NK-92 (cell line): ENCODE data around the gene MREG.

Source experiments
- DNase-seq: peaks from one replicate; lab custom pipeline; 2025; ENCODE audit not compliant: unreplicated experiment; lab: John Stamatoyannopoulos, UW

Gene MREG

DNA sequence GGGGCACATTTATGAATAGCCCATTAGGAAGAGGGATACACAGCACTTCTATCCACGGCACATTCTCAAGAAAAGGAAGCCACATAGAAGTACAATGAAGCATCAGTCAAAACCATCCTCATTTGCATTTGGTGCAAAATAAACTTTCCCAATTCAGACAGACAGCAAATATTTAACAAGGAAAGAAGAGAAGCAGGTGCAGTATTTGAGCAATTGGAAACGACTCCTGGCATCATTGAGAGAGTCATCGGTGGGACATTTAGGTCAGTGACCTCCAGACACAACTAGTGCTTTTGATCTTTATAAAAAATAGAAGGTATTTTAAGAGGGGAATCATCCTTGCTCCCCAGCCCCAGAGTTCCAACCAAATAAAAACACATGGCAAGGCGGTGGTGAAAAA, 118.0 kb downstream of the MREG start:
- no peak for DNase-seq
